Colonic mucosa (tissue), 4 donors: ENCODE measurements around the gene ZSWIM5. TPM values are rescaled to one million over a fixed set of nuclear protein-coding genes. Genes with fewer than 3 reads are reported as not detected.
"Not testable (repeated sequence)": the region's sequence is repeated elsewhere in the genome, so short reads cannot be mapped to it uniquely, and the experiment has no call there.

ENCODE experiments used
- DNase-seq: peaks from one replicate; pipeline ENCODE4 v3.0.0-alpha.2; 2020
- H3K27ac ChIP-seq: fragments of 200-600 bp; one replicate; pipeline ENCODE4 v1.8.0; 2021
- H3K27me3 ChIP-seq: fragments of 200-600 bp; one replicate; pipeline ENCODE4 v1.8.0; 2021
- H3K36me3 ChIP-seq: fragments of 200-600 bp; one replicate; pipeline ENCODE4 v1.8.0; 2021
- H3K4me1 ChIP-seq: fragments of 200-600 bp; one replicate; pipeline ENCODE4 v1.8.0; 2021; ENCODE audit warnings: mild to moderate bottlenecking
- H3K4me3 ChIP-seq: fragments of 200-600 bp; one replicate; pipeline ENCODE4 v1.8.0; 2021
- H3K9ac ChIP-seq, 2 donors: one replicate each; pipeline ENCODE4 v1.7.0; 2013; ENCODE audit warnings: control low read depth in 2 of 2, low read depth in 2 of 2, low read length in 2 of 2
- H3K9me3 ChIP-seq: fragments of 200-600 bp; one replicate; pipeline ENCODE4 v1.8.0; 2021
- intact Hi-C: fragments of 100-400 bp; cut with DNase I; formaldehyde crosslinking; loops from one replicate; pipeline ENCODE4 v1.14.1; 2022
- total RNA-seq, 2 donors: library from RNA; stranded (reverse); fragmentation: NEBNext Ultra II Directional in 1 of 2; extraction: Animal tissue kit (Norgen Biotek cat#: 25700) in 1 of 2; gene quantifications; one replicate each; pipeline ENCODE4 v1.2.1, GENCODE V29; 2021
- TF ChIP-seq, protein P1 (sequence below): fragments of 200-600 bp; IDR thresholded peaks from one replicate; pipeline ENCODE4 v1.8.0; 2022; ENCODE audit warnings: antibody characterized with exemption, mild to moderate bottlenecking
- donor health status: healthy.
- donor health status: DM: no; HTN: no; CAD: no.
- donor health status: DM: no; HTN: no; CAD: no.

The ZSWIM5 gene
- total RNA-seq, 2 donors from 2014 or later = 9.0 to 9.7 TPM

DNA sequence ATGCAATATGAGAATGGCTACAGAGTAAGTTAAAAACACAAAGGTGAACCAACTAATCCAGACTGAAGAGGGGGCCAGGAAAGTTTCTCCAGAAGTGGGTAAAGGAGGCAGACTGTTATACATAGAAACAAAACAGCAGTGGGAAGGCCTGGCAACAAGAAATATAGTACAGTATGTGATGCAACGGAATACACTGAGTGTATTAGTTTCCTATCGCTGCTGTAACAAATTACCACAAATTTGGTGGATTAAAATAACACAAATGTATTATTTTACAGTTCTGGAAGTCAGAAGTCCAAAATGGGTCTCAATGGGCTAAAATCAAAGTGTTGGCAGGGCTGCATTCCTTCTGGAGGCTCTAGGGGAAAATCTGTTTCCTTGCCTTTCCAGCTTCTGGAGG, 95.2 kb downstream of the ZSWIM5 start:
- Histone ChIP-seq H3K4me1 (no peaks in the 10 kb centered on the region), H3K9ac (no peak overlapping the region), H3K9me3 (no peaks in the 10 kb centered on the region), H3K4me3 (no peak overlapping the region), H3K27ac (no peak overlapping the region), H3K27me3 (no peaks in the 10 kb centered on the region), H3K36me3 (no peaks in the 10 kb centered on the region)
- TF ChIP-seq, protein P1, sequence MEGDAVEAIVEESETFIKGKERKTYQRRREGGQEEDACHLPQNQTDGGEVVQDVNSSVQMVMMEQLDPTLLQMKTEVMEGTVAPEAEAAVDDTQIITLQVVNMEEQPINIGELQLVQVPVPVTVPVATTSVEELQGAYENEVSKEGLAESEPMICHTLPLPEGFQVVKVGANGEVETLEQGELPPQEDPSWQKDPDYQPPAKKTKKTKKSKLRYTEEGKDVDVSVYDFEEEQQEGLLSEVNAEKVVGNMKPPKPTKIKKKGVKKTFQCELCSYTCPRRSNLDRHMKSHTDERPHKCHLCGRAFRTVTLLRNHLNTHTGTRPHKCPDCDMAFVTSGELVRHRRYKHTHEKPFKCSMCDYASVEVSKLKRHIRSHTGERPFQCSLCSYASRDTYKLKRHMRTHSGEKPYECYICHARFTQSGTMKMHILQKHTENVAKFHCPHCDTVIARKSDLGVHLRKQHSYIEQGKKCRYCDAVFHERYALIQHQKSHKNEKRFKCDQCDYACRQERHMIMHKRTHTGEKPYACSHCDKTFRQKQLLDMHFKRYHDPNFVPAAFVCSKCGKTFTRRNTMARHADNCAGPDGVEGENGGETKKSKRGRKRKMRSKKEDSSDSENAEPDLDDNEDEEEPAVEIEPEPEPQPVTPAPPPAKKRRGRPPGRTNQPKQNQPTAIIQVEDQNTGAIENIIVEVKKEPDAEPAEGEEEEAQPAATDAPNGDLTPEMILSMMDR = no peak
- intact Hi-C loops = no loop called here
- DNase-seq = no peak

DNA sequence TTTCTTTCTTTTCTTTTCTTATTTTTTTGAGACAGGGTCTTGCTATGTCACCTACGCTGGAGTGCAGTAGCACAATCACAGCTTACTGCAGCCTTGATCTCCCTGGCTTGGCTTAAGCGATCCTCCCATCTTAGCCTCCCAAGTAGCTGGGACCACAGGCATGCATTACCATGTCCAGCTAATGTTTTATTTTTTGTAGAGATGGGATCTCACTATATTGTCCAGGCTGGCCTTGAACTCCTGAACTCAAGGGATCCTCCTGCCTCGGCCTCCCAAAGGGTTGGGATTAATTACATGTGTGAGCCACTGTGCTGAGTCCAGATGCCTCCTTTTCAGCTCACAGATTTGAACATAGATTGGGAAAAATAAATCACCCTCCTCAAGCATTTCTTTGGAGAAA, 98.6 kb downstream of the ZSWIM5 start:
- intact Hi-C loops = no loop called here
- no peak overlapping the region for H3K27ac ChIP-seq
- H3K4me1 ChIP-seq = no peaks in the 10 kb centered on the region
- no peaks in the 10 kb centered on the region for H3K9me3 ChIP-seq
- H3K36me3 ChIP-seq = no peaks in the 10 kb centered on the region
- DNase-seq = no peak
- H3K9ac ChIP-seq = no peak overlapping the region
- no peaks in the 10 kb centered on the region for H3K27me3 ChIP-seq
- TF ChIP-seq, protein P1 = no peak
- no peak overlapping the region for H3K4me3 ChIP-seq

DNA sequence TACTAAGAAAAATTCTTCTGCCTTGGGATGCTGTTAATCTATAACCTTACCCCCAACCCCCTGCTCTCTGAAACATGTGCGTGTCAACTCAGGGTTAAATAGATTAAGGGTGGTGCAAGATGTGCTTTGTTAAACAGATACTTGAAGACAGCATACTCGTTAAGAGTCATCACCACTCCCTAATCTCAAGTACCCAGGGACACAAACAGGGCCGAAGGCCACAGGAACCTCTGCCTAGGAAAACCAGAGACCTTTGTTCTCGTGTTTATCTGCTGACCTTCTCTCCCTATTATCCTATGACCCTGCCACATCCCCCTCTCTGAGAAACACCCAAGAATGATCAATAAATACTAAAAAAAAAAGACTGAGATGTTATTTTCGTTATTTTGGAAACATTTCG, 99.5 kb downstream of the ZSWIM5 start:
- H3K9me3 ChIP-seq, H3K4me3 ChIP-seq, H3K36me3 ChIP-seq, H3K27ac ChIP-seq, H3K4me1 ChIP-seq, H3K27me3 ChIP-seq, intact Hi-C loops, H3K9ac ChIP-seq, DNase-seq: not testable (repeated sequence)

DNA sequence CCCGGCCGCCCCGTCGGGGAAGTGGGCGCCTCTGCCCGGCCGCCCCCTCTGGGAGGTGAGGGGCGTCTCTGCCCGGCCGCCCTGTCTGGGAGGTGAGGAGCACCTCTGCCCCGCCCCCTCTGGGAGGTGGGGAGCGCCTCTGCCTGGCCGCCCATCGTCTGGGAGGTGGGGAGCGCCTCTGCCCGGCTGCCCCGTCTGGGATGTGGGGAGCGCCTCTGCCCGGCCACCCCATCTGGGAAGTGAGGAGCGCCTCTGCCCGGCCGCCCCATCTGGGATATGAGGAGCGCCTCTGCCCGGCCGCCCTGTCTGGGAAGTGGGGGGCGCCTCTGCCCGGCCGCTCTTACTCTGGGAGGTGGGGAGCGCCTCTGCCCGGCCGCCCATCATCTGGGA, 100.3 kb downstream of the ZSWIM5 start:
- DNase-seq, H3K27me3 ChIP-seq, H3K4me3 ChIP-seq, H3K36me3 ChIP-seq, H3K9me3 ChIP-seq, H3K27ac ChIP-seq, H3K9ac ChIP-seq, intact Hi-C loops, H3K4me1 ChIP-seq: not testable (repeated sequence)

DNA sequence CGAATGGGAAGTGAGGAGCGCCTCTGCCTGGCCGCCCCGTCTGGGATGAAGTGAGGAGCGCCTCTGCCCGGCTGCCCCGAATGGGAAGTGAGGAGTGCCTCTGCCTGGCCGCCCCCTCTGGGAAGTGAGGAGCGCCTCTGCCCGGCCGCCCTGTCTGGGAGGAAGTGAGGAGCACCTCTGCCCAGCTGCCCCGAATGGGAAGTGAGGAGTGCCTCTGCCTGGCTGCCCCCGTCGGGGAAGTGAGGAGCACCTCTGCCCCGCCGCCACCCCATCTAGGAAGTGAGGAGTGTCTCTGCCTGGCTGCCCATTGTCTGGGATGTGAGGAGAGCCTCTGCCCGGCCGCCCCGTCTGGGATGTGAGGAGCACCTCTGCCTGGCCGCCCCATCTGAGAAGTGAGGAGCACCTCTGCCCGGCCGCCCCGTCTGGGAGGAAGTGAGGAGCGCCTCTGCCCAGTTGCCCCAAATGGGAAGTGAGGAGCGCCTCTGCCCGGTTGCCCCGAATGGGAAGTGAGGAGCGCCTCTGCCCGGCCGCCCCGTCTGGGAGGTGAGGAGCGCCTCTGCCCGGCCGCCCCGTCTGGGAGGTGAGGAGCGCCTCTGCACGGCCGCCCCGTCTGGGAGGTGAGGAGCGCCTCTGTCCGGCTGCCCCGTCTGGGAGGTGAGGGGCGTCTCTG, 100.8 kb downstream of the ZSWIM5 start:
- H3K4me3 ChIP-seq, H3K36me3 ChIP-seq, H3K27me3 ChIP-seq, H3K27ac ChIP-seq, H3K9ac ChIP-seq, DNase-seq, intact Hi-C loops, H3K4me1 ChIP-seq, H3K9me3 ChIP-seq: not testable (repeated sequence)

DNA sequence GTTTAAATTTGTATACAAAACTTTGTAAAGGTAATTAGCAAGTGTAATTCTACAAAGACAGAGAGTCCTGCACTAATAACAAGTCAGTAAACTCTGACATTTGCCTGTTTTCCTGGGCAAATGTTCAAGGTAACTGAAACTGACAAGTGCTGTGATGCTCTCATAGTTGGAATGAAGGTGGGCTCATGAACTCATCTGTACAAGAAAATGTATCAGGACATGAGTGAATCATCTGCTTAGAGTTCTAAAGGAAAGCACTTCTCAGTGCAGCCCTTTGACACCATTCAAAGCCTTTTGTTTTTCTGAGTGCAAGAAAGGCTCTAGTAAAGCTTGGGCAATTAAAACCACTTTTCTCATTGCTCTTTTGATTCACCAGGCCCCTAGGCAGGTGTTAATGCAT, 102.9 kb downstream of the ZSWIM5 start:
- no peak overlapping the region for H3K27ac ChIP-seq
- DNase-seq = no peak
- no peak overlapping the region for H3K9ac ChIP-seq
- H3K4me1 ChIP-seq = no peaks in the 10 kb centered on the region
- H3K27me3 ChIP-seq = no peaks in the 10 kb centered on the region
- TF ChIP-seq, protein P1 = no peak
- H3K9me3 ChIP-seq = no peaks in the 10 kb centered on the region
- no peak overlapping the region for H3K4me3 ChIP-seq
- intact Hi-C loops = no loop called here
- H3K36me3 ChIP-seq = no peaks in the 10 kb centered on the region

DNA sequence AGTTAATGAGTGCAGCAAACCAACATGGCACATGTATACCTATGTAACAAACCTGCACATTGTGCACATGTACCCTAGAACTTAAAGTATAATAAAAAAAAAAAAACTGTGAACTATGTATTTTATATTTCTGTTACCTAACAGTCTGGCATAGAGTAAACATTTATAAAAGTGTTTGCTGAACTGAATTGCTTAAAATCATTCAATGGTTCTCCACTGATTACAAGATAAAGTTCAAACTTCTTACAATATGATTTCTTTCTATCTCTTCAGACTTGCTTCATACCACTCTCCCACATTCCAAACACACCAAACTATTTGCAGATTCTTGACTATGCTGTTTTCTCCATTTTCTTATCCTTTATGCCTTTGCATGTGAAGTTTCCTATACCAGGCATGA, 104.5 kb downstream of the ZSWIM5 start:
- Histone ChIP-seq H3K9ac (no peak overlapping the region), H3K4me1 (no peaks in the 10 kb centered on the region), H3K4me3 (no peak overlapping the region), H3K36me3 (no peaks in the 10 kb centered on the region), H3K27ac (no peak overlapping the region), H3K27me3 (no peaks in the 10 kb centered on the region), H3K9me3 (no peaks in the 10 kb centered on the region)
- TF ChIP-seq, protein P1 = no peak
- no peak for DNase-seq
- intact Hi-C loops = no loop called here

DNA sequence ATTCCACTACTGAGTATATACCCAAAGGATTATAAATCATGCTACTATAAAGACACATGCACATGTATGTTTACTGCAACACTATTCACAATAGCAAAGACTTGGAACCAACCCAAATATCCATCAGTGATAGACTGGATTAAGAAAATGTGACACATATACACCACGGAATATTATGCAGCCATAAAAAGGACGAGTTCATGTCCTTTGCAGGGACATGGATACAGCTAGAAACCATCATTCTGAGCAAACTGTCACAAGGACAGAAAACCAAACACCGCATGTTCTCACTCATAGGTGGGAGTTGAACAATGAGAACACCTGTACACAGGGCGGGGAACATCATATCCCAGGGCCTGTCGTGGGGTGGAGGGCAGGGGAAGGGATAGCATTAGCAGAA, 104.9 kb downstream of the ZSWIM5 start:
- H3K27ac ChIP-seq, intact Hi-C loops: not testable (repeated sequence)

More for the DNA sequence above, 104.9 kb downstream of the ZSWIM5 start:
- H3K9ac ChIP-seq, DNase-seq, H3K9me3 ChIP-seq, H3K36me3 ChIP-seq, H3K4me3 ChIP-seq, H3K4me1 ChIP-seq, H3K27me3 ChIP-seq: not testable (repeated sequence)
